G401.6 (cell line): ENCODE results near the gene OR5K3.
"Not testable (repeated sequence)": the region's sequence is repeated elsewhere in the genome, so short reads cannot be mapped to it uniquely, and the experiment has no call there.

Source experiments
- FAIRE-seq: peaks from 2 replicates; lab custom pipeline; 2012; peaks lifted over from hg19 to GRCh38; lab: Jason Lieb, UNC

Gene OR5K3

GRCh38 chr3:98390366-98390765, at the start of gene OR5K3:
TSS of gene OR5K3 (plus strand) at chr3:98390666. CDS start at chr3:98390666, 0 bp downstream.
- no peak for FAIRE-seq

DNA sequence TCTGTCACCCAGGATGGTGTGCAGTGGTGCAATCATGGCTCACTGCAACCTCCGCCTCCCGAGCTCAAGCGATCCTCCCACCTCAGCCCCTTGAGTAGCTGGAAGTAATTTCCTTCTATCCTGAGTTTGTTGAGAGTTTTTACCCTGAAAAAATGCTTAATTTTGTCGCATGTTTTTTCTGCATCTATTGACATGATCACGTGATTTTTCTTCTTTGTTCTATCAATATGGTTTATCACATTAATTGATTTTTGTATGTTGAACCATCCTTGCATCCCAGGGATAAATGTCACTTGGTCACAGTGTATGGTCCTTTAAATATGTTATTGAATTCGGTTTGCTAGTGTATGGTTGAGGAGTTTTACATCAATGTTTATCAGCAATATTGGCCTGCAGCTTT, 48.7 kb upstream of the OR5K3 start:
- FAIRE-seq, result no peak

- FAIRE-seq, result no peak
Observed at GRCh38 chr3:98343647-98344507, 46.6 kb upstream of the OR5K3 start.

- no peak for FAIRE-seq
Observed at GRCh38 chr3:98350082-98350481, 40.4 kb upstream of the OR5K3 start.

GRCh38 chr3:98353554-98353953, 36.9 kb upstream of the OR5K3 start, which contains the start of gene OR5K4:
TSS of gene OR5K4 (plus strand) at chr3:98353854. CDS start at chr3:98353854, 0 bp downstream.
- no peak for FAIRE-seq

DNA sequence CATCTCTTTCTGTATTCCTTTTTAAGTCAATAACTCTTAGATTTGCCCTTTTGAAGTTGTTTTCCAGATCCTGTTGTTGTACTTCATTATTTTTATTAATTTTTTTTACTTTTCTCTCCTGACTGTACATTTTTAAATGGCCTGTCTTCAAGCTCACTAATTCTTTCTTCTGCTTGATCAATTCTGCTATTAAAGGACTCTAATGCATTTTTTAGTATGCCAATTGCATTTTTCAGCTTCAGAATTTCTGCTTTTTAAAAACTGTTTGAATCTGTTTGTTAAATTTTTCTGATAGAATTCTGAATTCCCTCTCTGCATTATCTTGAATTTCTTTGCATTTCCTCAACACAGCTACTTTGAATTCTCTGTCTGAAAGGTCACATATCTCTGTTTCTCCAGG, 31.2 kb upstream of the OR5K3 start:
- no peak for FAIRE-seq

GRCh38 chr3:98359993-98360675, 30.3 kb upstream of the OR5K3 start:
- FAIRE-seq, result no peak

DNA sequence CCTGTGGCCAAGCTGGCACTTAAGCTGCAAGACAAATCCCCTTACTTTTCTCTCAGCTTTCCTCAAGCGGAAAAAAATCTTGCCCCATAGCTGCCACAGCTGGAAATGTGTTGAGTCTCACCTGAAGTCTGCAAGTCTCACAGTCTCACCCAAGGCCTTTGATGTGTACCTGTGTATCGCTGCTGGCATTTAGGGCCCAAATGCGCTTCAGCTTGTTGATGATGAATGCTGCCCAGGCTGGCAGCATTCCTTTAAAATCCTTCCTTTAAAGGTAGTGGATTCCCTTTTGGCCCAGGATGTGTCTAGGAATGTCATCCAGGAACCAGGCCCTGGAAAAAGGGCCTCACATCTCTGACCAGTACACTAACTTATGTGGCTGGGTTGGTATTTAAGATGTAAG, 29.8 kb upstream of the OR5K3 start:
- no peak for FAIRE-seq

DNA sequence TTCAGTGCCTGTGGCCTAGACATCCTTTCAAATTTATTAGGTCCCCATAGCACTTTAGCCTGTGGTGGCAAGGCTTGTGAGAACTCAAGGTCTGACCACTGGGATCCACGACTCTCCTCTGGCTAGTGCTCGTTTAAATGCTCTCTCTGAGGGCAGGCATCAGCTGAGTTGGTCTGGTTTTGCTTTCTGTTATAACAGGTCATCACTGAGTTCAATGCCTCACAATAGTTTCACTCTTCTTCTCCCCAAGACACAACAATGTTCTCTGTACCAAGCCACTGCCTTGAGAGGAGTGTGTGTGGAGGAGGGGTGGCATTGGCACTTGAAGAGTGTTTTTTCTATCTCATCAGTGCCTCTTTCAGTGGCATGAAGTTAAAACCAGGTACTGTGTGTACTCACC, 29.2 kb upstream of the OR5K3 start:
- FAIRE-seq, result no peak

- no peak for FAIRE-seq
Observed at GRCh38 chr3:98367464-98368246, 22.8 kb upstream of the OR5K3 start.

GRCh38 chr3:98371186-98371585, 19.3 kb upstream of the OR5K3 start:
- no peak for FAIRE-seq

GRCh38 chr3:98371853-98372252, 18.6 kb upstream of the OR5K3 start:
- no peak for FAIRE-seq

DNA sequence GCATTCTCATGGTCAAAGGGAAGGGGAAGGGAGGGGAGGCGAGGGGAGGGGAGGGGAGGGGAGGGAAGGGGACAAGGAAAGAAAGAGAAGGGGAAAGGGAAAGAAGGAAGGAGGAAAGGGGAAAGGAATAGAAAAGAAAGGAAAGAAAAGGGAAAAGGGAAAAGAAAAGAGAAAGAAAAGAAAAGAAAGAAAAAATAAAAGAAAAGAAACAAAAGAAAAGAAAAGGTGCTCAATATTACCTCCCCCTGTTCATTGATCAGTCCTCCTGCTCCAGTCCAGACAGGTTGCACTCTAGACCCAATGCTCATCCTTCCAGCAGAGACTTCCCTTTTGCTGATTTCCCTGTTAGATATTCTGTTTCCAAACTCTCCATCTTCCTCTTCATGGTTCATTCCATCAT, 18.0 kb upstream of the OR5K3 start:
- FAIRE-seq, result no peak

- no peak for FAIRE-seq
Observed at GRCh38 chr3:98376631-98377030, 13.8 kb upstream of the OR5K3 start.

DNA sequence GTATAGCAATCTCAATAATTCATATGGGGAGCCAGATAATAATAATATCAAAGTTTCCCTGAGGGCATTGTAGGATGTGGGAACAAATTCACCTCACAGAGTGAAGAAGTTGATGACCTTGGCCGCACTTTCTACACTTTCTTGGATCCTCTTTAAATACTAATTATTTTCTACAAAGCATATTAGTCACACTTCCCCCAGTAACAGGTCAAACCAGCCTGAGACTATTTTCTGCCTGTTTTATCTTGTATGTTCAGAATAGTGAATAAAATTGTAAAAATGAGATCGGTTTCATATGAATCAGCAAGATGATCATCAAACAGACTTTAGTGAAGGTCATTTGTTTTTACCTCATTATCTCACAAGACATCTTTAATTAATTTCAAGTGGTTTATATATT, 2.3 kb upstream of the OR5K3 start:
- FAIRE-seq, result no peak

DNA sequence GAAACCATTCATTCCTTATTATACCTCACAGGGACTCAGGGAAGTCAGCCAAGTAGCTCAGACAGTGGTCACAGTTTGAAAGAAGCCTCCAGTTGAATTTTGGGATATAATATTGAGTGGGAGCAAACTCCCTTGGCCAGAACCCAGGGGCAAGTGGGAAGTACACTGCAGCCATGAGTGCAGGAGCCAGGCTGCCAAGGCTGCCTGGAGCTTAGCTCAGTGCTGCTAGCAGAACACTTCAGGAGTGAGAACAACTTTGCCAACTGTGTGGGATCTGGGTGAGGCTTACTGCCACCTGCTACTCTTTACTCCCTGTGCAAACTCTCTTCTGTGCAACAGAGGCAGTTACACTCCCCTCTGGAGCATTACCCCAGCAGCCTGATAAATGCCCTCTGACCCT, 4.6 kb downstream of the OR5K3 start:
- no peak for FAIRE-seq

DNA sequence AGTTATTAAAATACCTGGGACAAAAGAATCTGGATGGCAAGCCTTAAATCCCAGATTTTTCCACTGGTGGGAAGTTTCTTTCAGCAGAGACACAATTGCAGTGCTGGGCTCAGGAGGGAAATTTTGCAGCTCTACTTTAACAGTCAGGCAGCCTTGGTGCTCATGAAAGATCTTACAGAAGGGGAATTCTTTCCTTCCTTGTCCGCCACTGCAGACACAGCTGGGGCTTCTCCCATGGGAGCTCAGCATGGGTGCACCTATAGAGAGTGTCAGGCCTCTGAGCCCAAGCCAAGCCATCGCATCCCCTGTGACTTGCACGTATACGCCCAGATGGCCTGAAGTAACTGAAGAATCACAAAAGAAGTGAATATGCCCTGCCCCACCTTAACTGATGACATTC, 6.0 kb downstream of the OR5K3 start:
- not testable (repeated sequence) for FAIRE-seq

DNA sequence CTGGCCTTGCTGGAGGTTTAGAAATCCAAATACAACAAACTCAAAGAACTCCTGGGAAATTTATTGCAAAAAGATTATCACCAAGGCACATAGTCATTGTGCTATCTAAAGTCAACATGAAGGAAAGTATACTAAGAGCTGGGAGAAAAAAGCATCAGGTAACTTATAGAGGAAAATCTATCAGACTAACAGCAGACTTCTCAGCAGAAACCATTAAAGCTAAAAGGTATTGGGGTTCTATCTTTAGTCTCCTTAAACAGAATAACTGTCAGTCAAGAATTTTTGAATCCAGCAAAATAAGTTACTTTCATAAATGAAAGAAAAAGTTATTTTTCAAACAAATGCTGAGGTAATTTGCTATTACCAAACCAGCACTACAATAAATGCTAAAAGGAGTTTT, 8.0 kb downstream of the OR5K3 start:
- FAIRE-seq, result no peak

- no peak for FAIRE-seq
Observed at GRCh38 chr3:98402507-98402906, 12.0 kb downstream of the OR5K3 start.

DNA sequence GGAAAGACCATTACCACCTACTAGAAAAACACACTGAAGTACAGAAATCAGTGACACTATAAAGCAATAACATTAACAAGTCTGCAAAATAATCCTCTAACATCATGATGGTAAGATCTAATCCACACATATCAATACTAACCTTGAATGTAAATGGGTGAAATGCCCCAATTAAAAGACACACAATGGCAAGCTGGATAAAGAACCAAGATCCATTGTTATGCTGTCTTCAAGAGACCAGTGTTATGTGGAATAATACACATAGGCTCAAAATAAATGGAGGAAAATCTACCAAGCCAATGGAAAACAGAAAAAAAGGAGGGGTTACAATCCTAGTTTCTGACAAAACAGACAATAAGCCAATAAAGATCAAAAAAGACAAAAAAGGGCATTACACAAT, 13.5 kb downstream of the OR5K3 start:
- no peak for FAIRE-seq

DNA sequence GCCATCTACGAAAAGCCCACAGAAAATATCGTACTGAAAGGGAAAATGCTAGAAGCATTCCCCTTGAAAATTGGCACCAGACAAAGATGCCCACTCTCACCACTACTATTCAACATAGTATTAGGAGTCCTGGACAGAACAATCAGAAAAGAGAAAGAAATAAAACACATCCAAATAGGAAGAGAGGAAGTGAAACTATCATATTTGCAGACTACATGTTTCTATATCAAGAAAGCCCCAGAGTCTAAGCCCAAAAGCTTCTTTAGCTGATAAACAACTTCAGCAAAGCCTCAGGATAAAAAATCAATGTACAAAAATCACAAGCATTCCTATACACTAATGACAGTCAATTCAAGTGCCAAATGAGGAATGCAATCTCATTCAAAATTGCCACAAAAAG, 15.6 kb downstream of the OR5K3 start:
- FAIRE-seq, result no peak

DNA sequence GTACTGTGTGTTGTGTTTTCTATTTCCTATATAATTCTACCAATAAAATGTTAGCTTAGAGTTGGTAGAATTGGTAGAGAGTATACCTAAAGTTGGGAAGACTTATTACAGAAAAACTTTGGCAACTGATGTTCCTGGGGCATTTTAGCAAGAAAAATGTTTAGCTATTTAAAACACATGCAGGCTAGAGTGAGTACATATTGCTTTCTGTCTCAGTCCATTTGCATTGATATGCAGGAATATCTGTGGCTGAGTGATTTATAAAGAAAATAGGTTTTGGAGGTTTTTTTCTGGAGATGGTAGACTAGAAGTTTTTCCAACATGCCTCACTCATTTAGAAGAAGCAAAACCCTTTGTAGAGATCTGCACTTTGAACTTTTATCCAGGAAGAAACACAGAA, 42.1 kb downstream of the OR5K3 start:
- FAIRE-seq, result no peak

DNA sequence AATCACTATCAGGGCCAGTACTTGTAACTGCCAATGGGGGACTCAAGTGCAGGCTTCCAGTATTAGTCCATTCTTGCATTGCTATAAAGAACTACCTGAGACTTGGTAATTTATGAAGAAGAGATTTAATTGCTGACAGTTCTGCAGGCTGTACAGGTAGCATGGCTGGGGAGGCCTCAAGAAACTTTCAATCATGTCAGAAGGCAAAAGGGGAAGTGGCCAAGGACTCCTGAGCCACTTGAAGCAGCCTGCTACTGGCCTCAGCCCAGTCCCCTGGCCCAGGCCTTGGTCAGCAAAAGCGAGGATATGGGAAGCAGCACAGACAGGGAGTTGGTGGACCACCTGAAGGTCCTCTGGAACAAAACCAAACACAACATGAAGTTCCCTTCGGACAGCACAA, 43.3 kb downstream of the OR5K3 start:
- no peak for FAIRE-seq
